Activated CD8-positive, alpha-beta T cell treated with anti-CD3 and anti-CD28 coated beads, Interleukin-2, amount 10 ng/mL, durations not matched to agents 7 days and 5 days (primary cell): ENCODE results near the gene EXOC4. TPM values are rescaled to one million over a fixed set of nuclear protein-coding genes. Genes with fewer than 3 reads are reported as not detected.

Experiments
- ATAC-seq: fragments of 150-1000 bp; cut with Tn5 transposase; one replicate; pipeline ENCODE4 v1.10.0; 2021; ENCODE audit warnings: moderate library complexity
- CTCF ChIA-PET: fragments of 350-600 bp; sonication (Branson Sonifier 250); formaldehyde crosslinking; loops from one replicate; lab custom pipeline; 2021; ENCODE audit warnings: antibody characterized with exemption; lab: Charles Lee
- POLR2A ChIA-PET: fragments of 350-600 bp; sonication (Branson Sonifier 250); formaldehyde crosslinking; loops from one replicate; lab custom pipeline; 2021; ENCODE audit warnings: antibody characterized with exemption; lab: Charles Lee
- DNase-seq: peaks from one replicate; pipeline ENCODE4 v3.0.0-alpha.2; 2020
- H3K27ac Mint-ChIP-seq: one replicate; pipeline ENCODE4 v1.8.0; 2021; ENCODE audit warnings: mild to moderate bottlenecking, mixed read lengths
- H3K27me3 Mint-ChIP-seq: one replicate; pipeline ENCODE4 v1.8.0; 2021; ENCODE audit warnings: low read depth, mixed read lengths
- H3K36me3 Mint-ChIP-seq: one replicate; pipeline ENCODE4 v1.8.0; 2021; ENCODE audit warnings: low read depth, mixed read lengths
- H3K4me1 Mint-ChIP-seq: one replicate; pipeline ENCODE4 v1.8.0; 2021; ENCODE audit warnings: low read depth, mixed read lengths
- H3K4me3 Mint-ChIP-seq: one replicate; pipeline ENCODE4 v1.8.0; 2021; ENCODE audit warnings: mild to moderate bottlenecking, mixed read lengths
- H3K9me3 Mint-ChIP-seq: one replicate; pipeline ENCODE4 v1.8.0; 2022; ENCODE audit warnings: mixed read lengths; ENCODE audit not compliant: insufficient read depth
- total RNA-seq, 2 experiments: library from RNA; stranded (reverse); gene quantifications; one replicate each; pipeline ENCODE4 v1.2.3, GENCODE V29; 2021

Gene EXOC4
- total RNA-seq, 2 experiments from 2014 or later, result 68.2 to 75.1 TPM

DNA sequence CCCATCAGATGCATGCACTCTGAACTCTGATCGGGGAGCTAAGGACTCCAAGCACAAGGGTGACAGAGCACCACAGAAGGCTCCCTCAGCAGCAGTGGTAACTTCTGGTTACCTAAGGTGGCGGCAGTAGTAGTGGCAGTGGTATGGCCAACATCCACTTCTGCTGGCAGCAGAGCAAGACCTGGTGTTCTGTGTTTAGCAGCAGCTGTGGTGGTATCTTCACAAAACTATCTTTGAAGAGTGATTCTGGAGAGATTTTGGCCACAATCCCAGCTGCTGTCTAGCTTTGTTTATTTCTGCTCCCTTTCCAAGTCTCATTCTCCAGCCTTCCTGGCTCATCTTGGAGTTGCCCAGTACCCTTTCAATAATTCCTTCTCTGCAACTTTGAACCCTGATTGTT, 771.9 kb downstream of the EXOC4 start:
- no peaks in the 10 kb centered on the region for H3K36me3 Mint-ChIP-seq
- H3K4me1 Mint-ChIP-seq, result no peaks in the 10 kb centered on the region
- ChIA-PET POLR2A (no interaction called here), CTCF (interaction anchor here (0.7 kb wide), 1 partner anchor 116 kb away, joined by 3 read pairs; no protein-coding TSS in a partner anchor)
- no peak for DNase-seq
- H3K27me3 Mint-ChIP-seq, result no peaks in the 10 kb centered on the region
- H3K27ac Mint-ChIP-seq, result no peak overlapping the region
- no peak for ATAC-seq
- peaks cover under 1% of the 10 kb centered on the region for H3K9me3 Mint-ChIP-seq
- H3K4me3 Mint-ChIP-seq, result no peak overlapping the region

DNA sequence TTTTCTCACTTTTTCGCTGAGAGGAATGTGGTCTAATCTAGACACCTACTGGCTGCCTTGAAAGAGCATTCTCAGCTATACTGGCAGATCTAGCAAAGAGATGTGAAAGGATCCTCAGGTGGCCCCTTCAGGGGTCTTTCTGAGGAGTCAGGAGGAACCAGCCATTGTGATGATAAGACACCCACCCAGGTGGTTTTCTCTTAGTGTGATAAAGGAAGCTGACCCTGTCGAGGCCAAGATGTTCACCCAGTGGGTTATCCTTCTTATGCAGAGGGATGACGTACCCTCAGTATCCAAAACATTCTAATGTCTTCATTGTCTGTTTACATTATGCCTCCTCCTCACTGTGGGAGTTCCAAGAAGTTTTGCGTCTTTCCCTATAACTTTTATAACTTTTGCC, 776.0 kb downstream of the EXOC4 start:
- Mint-ChIP-seq H3K36me3 (no peaks in the 10 kb centered on the region), H3K27me3 (no peaks in the 10 kb centered on the region), H3K9me3 (peaks cover 4% of the 10 kb centered on the region), H3K27ac (no peak overlapping the region), H3K4me3 (no peak overlapping the region), H3K4me1 (no peaks in the 10 kb centered on the region)
- DNase-seq, result no peak
- POLR2A ChIA-PET, result no interaction called here
- ATAC-seq, result no peak
- CTCF ChIA-PET, result no interaction called here

DNA sequence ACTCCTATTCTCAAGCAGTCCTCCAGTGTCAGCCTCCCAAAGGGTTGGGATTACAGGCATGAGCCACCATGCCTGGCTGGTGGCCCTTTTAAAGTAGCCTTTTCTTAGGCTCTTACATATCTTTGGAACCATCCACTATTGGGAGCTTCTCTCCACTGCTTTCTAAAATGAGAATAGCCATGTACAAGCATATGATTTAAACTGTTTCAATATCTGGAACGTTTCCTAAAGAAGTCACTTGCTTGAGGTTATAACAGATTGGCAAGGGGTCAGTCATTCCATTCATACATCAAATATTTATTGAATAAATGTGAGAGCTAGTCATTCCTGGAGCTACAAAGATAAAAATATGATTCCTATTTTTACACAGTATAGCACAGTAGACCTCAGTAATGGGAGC, 776.9 kb downstream of the EXOC4 start:
- H3K36me3 Mint-ChIP-seq, result no peaks in the 10 kb centered on the region
- peaks cover 4% of the 10 kb centered on the region for H3K9me3 Mint-ChIP-seq
- H3K4me1 Mint-ChIP-seq, result no peaks in the 10 kb centered on the region
- CTCF ChIA-PET, result no interaction called here
- no peak for ATAC-seq
- no peak overlapping the region for H3K27ac Mint-ChIP-seq
- no peak overlapping the region for H3K4me3 Mint-ChIP-seq
- no peak for DNase-seq
- H3K27me3 Mint-ChIP-seq, result no peaks in the 10 kb centered on the region
- POLR2A ChIA-PET, result no interaction called here

DNA sequence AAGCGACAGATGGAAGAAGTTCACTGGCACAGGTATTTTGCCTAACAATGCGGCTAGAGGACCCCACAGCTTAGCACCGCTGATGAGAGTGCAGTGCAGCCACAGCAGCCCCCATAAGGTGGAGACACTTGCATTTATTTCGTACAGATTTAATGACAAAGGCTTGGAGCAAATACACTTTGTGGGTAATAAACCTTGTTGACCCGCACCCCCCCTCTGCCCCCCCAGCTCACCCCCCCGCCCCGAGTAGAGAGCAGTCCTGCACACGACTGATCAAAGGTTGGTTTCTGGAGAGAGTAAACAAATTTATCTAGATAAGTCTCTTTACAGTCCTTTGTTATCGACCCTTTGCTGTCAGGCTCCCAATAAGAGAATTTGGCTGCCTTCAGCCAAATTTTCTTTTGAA, 777.6 kb downstream of the EXOC4 start:
- Mint-ChIP-seq H3K4me1 (no peaks in the 10 kb centered on the region), H3K36me3 (no peaks in the 10 kb centered on the region), H3K27ac (no peak overlapping the region), H3K27me3 (no peaks in the 10 kb centered on the region), H3K9me3 (peaks cover 4% of the 10 kb centered on the region), H3K4me3 (no peak overlapping the region)
- POLR2A ChIA-PET, result no interaction called here
- CTCF ChIA-PET, result no interaction called here
- DNase-seq (no peak), ATAC-seq (no peak)

DNA sequence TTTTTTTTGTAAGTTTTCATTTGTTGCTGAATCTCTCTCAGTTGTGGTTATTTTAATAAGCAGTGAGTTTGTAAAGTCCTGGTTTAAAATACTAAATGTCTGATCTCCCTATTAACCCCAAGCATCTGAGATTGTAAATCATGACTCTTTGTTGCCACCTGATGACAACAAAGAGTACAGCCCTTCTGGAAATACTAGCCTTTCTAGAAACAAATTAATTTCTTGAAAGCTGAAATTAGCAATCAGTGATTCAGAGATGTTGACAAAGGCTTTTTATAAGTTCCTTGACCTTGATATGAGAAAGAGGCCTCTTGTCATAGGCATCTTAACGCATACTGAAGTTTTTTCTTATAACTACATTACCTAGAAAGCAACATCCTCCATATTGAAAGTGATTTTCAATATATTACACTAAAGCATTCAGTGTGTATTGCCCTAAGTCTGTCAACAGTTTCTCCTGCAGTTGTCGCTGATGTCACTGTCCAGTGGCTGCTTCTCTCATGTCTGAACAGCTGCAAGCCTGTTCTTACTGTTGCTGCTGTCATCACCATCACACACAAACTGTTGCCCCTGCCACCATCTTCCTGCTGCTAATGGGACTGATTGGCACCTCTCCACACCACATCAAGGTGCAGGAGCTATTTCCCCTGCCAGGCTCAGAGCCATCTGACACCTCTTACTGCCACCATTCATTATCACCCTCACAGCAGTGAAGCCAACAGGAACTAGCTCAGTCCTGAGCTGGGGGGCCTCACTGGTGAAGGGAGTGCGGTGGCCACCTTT, 779.1 kb downstream of the EXOC4 start:
- Mint-ChIP-seq H3K36me3 (no peaks in the 10 kb centered on the region), H3K9me3 (peaks cover 4% of the 10 kb centered on the region), H3K27ac (no peak overlapping the region), H3K4me3 (no peak overlapping the region), H3K27me3 (no peaks in the 10 kb centered on the region), H3K4me1 (no peaks in the 10 kb centered on the region)
- POLR2A ChIA-PET, result no interaction called here
- CTCF ChIA-PET, result no interaction called here
- ATAC-seq (no peak), DNase-seq (no peak)

DNA sequence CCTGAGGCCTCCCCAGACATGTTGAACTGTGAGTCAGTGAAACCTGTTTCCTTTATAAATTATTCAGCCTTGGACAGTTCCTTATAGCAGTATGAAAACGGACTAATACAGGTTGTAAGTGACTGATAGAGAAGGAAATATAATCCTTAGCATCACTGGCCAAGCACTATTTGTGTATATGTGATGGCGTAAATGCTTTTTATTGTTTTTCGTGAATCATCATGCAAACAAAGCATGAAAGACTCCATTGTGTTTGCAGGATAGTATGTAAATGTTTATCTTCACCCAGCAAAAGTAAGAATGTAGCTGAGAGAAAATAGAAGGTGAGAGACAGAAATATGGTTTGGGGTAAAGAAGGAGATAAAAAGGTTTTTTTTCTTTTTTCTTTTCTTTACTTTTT, 781.8 kb downstream of the EXOC4 start:
- Mint-ChIP-seq H3K27ac (no peak overlapping the region), H3K36me3 (no peaks in the 10 kb centered on the region), H3K9me3 (peaks cover 4% of the 10 kb centered on the region), H3K4me1 (no peaks in the 10 kb centered on the region), H3K4me3 (no peak overlapping the region), H3K27me3 (no peaks in the 10 kb centered on the region)
- ChIA-PET CTCF (no interaction called here), POLR2A (no interaction called here)
- ATAC-seq (no peak), DNase-seq (no peak)

DNA sequence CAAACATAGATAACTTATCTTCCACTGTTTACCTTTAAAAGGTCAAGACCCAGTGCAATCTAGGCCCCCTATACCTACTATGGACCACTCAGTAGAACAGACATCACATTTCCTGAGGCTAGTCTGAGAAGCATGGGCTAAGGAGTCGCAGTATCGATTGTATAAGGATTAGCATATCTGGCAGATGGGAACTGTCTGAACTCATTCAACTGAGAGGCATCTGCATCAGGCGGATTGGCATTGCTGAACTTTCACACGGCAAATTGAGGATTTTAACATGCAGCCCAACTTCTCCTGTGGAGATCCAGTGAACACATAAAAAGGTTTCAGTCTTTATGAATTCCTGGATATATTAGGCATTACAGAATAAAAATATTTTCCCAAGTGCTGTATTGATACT, 785.1 kb downstream of the EXOC4 start:
- POLR2A ChIA-PET, result no interaction called here
- H3K36me3 Mint-ChIP-seq, result no peaks in the 10 kb centered on the region
- CTCF ChIA-PET, result no interaction called here
- no peaks in the 10 kb centered on the region for H3K4me1 Mint-ChIP-seq
- no peak overlapping the region for H3K4me3 Mint-ChIP-seq
- ATAC-seq (no peak), DNase-seq (no peak)
- no peaks in the 10 kb centered on the region for H3K27me3 Mint-ChIP-seq
- no peak overlapping the region for H3K27ac Mint-ChIP-seq
- H3K9me3 Mint-ChIP-seq, result no peaks in the 10 kb centered on the region

DNA sequence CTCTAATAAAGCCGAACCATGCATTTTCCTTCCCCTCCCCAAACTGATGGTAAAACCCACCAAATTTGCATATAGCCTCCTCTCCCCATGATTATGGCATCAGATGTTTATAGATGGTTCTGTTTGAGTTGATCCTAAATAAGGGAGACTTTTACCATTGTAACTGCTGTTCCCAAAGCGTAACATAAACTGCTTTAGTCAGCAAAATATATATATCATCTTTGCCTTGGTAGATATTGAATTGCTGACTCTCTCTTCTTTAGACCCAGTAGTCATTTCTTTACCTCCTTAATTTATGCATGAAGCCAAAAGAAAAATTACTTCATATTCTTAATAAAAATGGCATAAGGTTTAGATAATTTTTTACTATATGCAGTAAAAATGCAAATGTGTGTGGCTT, 788.1 kb downstream of the EXOC4 start:
- Mint-ChIP-seq H3K27me3 (no peaks in the 10 kb centered on the region), H3K4me1 (no peaks in the 10 kb centered on the region), H3K36me3 (no peaks in the 10 kb centered on the region), H3K9me3 (no peaks in the 10 kb centered on the region), H3K27ac (no peak overlapping the region), H3K4me3 (no peak overlapping the region)
- ATAC-seq (no peak), DNase-seq (no peak)
- ChIA-PET CTCF (no interaction called here), POLR2A (no interaction called here)

DNA sequence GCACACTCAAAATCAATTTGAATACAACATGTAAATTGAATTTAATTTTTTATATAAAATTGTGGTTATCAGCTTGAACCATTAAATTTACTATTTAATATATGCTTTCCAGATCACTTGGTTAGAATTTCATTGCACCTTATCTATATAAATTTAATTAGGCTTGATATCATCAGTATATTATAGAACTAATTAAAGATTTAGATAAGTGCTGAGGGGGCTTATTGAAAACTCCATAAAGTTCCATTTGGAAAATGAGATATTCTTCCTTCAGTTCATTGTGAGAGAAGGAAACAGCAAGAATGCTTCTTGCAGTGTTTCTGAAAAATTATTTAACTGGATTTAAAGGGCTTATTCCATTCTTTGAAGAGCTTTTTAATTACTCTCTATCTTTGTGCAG, 788.6 kb downstream of the EXOC4 start:
- no peak overlapping the region for H3K4me3 Mint-ChIP-seq
- H3K9me3 Mint-ChIP-seq, result no peaks in the 10 kb centered on the region
- no peaks in the 10 kb centered on the region for H3K36me3 Mint-ChIP-seq
- no peak overlapping the region for H3K27ac Mint-ChIP-seq
- no peaks in the 10 kb centered on the region for H3K4me1 Mint-ChIP-seq
- POLR2A ChIA-PET, result no interaction called here
- H3K27me3 Mint-ChIP-seq, result no peaks in the 10 kb centered on the region
- CTCF ChIA-PET, result no interaction called here
- no peak for DNase-seq
- ATAC-seq, result no peak

DNA sequence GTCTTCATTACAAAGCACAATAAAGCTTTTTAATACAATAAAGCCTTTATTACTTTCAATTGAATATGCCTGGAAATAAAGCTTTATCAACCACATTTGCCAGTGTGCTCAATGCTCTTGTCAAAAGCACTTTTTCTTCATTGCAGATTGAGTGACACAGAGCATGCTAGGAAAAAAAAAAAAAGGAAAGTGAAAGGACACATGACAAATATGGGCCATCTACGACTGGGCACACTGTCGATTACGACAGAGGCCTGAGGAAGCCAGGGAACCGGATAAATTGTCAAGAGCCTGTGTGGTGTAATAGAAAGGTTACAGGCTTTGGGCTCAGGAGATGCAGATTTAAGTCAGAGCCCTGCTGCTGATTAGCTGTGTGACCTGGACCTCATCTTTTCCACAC, 789.4 kb downstream of the EXOC4 start:
- Mint-ChIP-seq H3K36me3 (no peaks in the 10 kb centered on the region), H3K27ac (no peak overlapping the region), H3K4me3 (no peak overlapping the region), H3K4me1 (no peaks in the 10 kb centered on the region), H3K9me3 (no peaks in the 10 kb centered on the region), H3K27me3 (no peaks in the 10 kb centered on the region)
- ChIA-PET POLR2A (interaction anchor here (0.6 kb wide), 1 partner anchor 19 kb away, joined by 3 read pairs; no protein-coding TSS in a partner anchor), CTCF (no interaction called here)
- DNase-seq (no peak), ATAC-seq (no peak)

DNA sequence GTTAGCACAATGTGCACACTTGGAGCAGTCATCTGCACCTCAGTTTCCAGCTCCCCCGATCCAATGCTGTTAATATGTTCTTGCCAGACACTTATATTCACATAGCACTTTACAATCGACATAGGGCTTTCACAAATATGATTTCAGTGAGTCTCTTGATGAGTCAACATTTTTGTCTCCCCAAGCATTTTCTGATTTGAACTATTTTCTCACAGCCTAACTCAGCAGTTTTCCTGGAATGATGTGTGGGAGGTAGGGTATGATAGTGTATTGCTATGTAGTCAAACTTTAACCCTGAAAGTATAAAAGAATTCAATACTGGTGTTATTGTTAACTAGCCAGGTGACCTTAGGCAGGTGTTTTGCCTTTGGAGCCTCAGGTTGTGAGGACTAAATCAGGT, 791.8 kb downstream of the EXOC4 start:
- ATAC-seq, result no peak
- POLR2A ChIA-PET, result no interaction called here
- DNase-seq, result no peak
- Mint-ChIP-seq H3K27me3 (no peaks in the 10 kb centered on the region), H3K36me3 (no peaks in the 10 kb centered on the region), H3K4me3 (no peak overlapping the region), H3K4me1 (no peaks in the 10 kb centered on the region), H3K9me3 (no peaks in the 10 kb centered on the region), H3K27ac (no peak overlapping the region)
- CTCF ChIA-PET, result no interaction called here

DNA sequence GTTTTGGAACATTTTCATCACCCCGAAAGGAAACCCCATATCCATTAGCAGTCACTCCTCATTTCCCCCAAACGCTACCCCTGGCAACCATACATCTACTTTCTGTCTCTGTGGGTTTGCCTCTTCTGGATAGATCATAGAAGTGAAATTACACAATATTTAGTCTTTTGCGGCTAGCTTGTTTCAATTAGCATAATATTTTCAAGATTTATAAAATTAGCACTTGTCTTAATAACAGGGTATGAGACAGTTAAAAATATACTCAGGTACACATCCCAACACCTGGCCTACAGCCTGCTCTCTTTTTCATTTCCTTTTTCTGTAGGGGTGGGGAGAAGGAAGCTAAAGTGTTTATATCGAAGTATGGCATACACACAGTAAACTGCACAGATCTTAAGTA, 792.8 kb downstream of the EXOC4 start:
- Mint-ChIP-seq H3K36me3 (no peaks in the 10 kb centered on the region), H3K9me3 (no peaks in the 10 kb centered on the region), H3K27me3 (no peaks in the 10 kb centered on the region), H3K27ac (no peak overlapping the region), H3K4me3 (no peak overlapping the region), H3K4me1 (no peaks in the 10 kb centered on the region)
- no peak for DNase-seq
- ChIA-PET CTCF (interaction anchor here (1.2 kb wide), 1 partner anchor 771 kb away, joined by 3 read pairs; no protein-coding TSS in a partner anchor), POLR2A (no interaction called here)
- ATAC-seq, result no peak
